IMR-90 (cell line): ENCODE data around the gene NF1. TPM values are rescaled to one million over a fixed set of nuclear protein-coding genes. Genes with fewer than 3 reads are reported as not detected.

Experiments used
- ATAC-seq: fragments of 200-7000 bp; cut with Tn5 transposase; 2 replicates; pipeline ENCODE4 v1.9.1; 2020; ENCODE audit warnings: low read depth, mild to moderate bottlenecking, moderate library complexity
- BruUV-seq: library from RNA; stranded (reverse); fragments of 400-500 nt; replicated peaks from 2 replicates; lab custom pipeline; 2021; lab: Mats Ljungman, UMichigan
- CTCF ChIA-PET: fragments of 300-600 bp; formaldehyde crosslinking; extraction: SDS; loops from one replicate; lab custom pipeline; 2021; ENCODE audit warnings: antibody characterized with exemption; lab: Yijun Ruan, JAX
- POLR2A ChIA-PET: fragments of 300-600 bp; sonication (Branson Sonifier 250); formaldehyde crosslinking; loops from one replicate; lab custom pipeline; 2022; ENCODE audit warnings: antibody characterized with exemption; ENCODE audit not compliant: unreplicated experiment; lab: Charles Lee
- DNase-seq: peaks from one replicate; pipeline ENCODE4 v3.0.0; 2013
- H2AFZ ChIP-seq: replicated peaks from 2 replicates; pipeline ENCODE3; 2013; ENCODE audit warnings: low read length, mild to moderate bottlenecking; ENCODE audit not compliant: poor library complexity
- H2AK5ac ChIP-seq: 2 replicates; pipeline ENCODE4 v1.6.1; 2013; ENCODE audit warnings: low read depth, low read length, inconsistent platforms
- H2AK9ac ChIP-seq: replicated peaks from 2 replicates; pipeline ENCODE3; 2013; ENCODE audit warnings: mild to moderate bottlenecking, low read depth, low read length, moderate library complexity; ENCODE audit not compliant: poor library complexity
- H2BK120ac ChIP-seq: 2 replicates; pipeline ENCODE4 v1.6.1; 2013; ENCODE audit warnings: low read depth, low read length, inconsistent platforms
- H2BK15ac ChIP-seq: 3 replicates; pipeline ENCODE4 v1.6.1; 2013; ENCODE audit warnings: low read depth, low read length, inconsistent platforms
- H2BK20ac ChIP-seq: 2 replicates; pipeline ENCODE4 v1.6.1; 2013; ENCODE audit warnings: low read depth, mild to moderate bottlenecking, inconsistent platforms, low read length, moderate library complexity
- H2BK5ac ChIP-seq: 2 replicates; pipeline ENCODE4 v1.6.1; 2013; ENCODE audit warnings: mild to moderate bottlenecking, low read depth, low read length, inconsistent platforms; ENCODE audit not compliant: poor library complexity, severe bottlenecking
- H3K14ac ChIP-seq: replicated peaks from 2 replicates; pipeline ENCODE4 v1.6.1; 2013; ENCODE audit warnings: low read depth, low read length, inconsistent platforms
- H3K18ac ChIP-seq: 2 replicates; pipeline ENCODE4 v1.6.1; 2013; ENCODE audit warnings: low read depth, low read length, control low read depth
- H3K23ac ChIP-seq: 2 replicates; pipeline ENCODE4 v1.6.1; 2013; ENCODE audit warnings: low read depth, low read length, inconsistent platforms
- H3K27ac ChIP-seq: 2 replicates; pipeline ENCODE4 v1.5.1; 2013; ENCODE audit warnings: mild to moderate bottlenecking, control low read depth, low read length; ENCODE audit not compliant: insufficient read depth
- H3K27me3 ChIP-seq: 2 replicates; pipeline ENCODE4 v1.6.1; 2013; ENCODE audit warnings: low read length; ENCODE audit not compliant: control insufficient read depth, insufficient read depth
- H3K36me3 ChIP-seq: 2 replicates; pipeline ENCODE4 v1.6.1; 2013; ENCODE audit warnings: low read length, mixed read lengths; ENCODE audit not compliant: control insufficient read depth, insufficient read depth
- H3K4ac ChIP-seq: 2 replicates; pipeline ENCODE4 v1.6.1; 2013; ENCODE audit warnings: low read depth, low read length, inconsistent platforms
- H3K4me1 ChIP-seq: 2 replicates; pipeline ENCODE4 v1.6.1; 2013; ENCODE audit warnings: low read length, mixed read lengths; ENCODE audit not compliant: control insufficient read depth, insufficient read depth
- H3K4me2 ChIP-seq: 2 replicates; pipeline ENCODE4 v1.6.1; 2013; ENCODE audit warnings: low read depth, mild to moderate bottlenecking, control low read depth, low read length, moderate library complexity
- H3K4me3 ChIP-seq: 2 replicates; pipeline ENCODE4 v1.5.1; 2013; ENCODE audit warnings: low read depth, mild to moderate bottlenecking, control low read depth, low read length, moderate library complexity; ENCODE audit not compliant: insufficient read depth
- H3K56ac ChIP-seq: 2 replicates; pipeline ENCODE4 v1.6.1; 2013; ENCODE audit warnings: low read length, inconsistent platforms; ENCODE audit not compliant: insufficient read depth; ENCODE audit errors: extremely low read depth
- H3K79me1 ChIP-seq, 2 experiments: 2 replicates each; pipeline ENCODE4 v1.6.1; 2013; ENCODE audit warnings: low read length in 2 of 2, inconsistent platforms in 1 of 2, low read depth in 1 of 2
- H3K9ac ChIP-seq: 2 replicates; pipeline ENCODE4 v1.6.1; 2013; ENCODE audit warnings: low read depth, low read length, control low read depth
- H3K9me1 ChIP-seq: 2 replicates; pipeline ENCODE4 v1.6.1; 2013; ENCODE audit warnings: low read length, inconsistent platforms; ENCODE audit not compliant: insufficient read depth
- H3K9me3 ChIP-seq: 2 replicates; pipeline ENCODE4 v1.6.1; 2013; ENCODE audit warnings: low read length; ENCODE audit not compliant: control insufficient read depth, insufficient read depth
- H4K20me1 ChIP-seq: 2 replicates; pipeline ENCODE4 v1.6.1; 2013; ENCODE audit warnings: low read length, inconsistent platforms; ENCODE audit not compliant: insufficient read depth
- H4K5ac ChIP-seq: 2 replicates; pipeline ENCODE4 v1.6.1; 2013; ENCODE audit warnings: mild to moderate bottlenecking, low read depth, low read length, control low read depth
- H4K8ac ChIP-seq, 2 experiments: 2 replicates each; pipeline ENCODE4 v1.6.1; 2013; ENCODE audit warnings: low read depth in 2 of 2, low read length in 2 of 2, control low read depth in 1 of 2, inconsistent platforms in 1 of 2
- H4K91ac ChIP-seq: 2 replicates; pipeline ENCODE4 v1.6.1; 2013; ENCODE audit warnings: low read depth, low read length, inconsistent platforms; ENCODE audit not compliant: insufficient read depth
- CHD1 ChIP-seq: IDR thresholded peaks from 2 replicates; pipeline ENCODE4 v1.6.1; 2012; ENCODE audit warnings: low read depth, low read length, improper control_type of control experiment
- MXI1 ChIP-seq: IDR thresholded peaks from 2 replicates; pipeline ENCODE4 v1.6.1; 2012; ENCODE audit warnings: low read depth, mild to moderate bottlenecking, low read length, moderate library complexity, borderline replicate concordance
- RAD21 ChIP-seq: IDR thresholded peaks from 2 replicates; pipeline ENCODE4 v1.6.1; 2012; ENCODE audit warnings: low read length, improper control_type of control experiment
- RCOR1 ChIP-seq: IDR thresholded peaks from 2 replicates; pipeline ENCODE4 v1.6.1; 2012; ENCODE audit warnings: mild to moderate bottlenecking, low read length, improper control_type of control experiment; ENCODE audit not compliant: insufficient replicate concordance
- WGBS, 2 experiments: methylation state at CpG; one replicate each; pipeline versions ENCODE4 v1.1.5 to v1.1.7; 2013; ENCODE audit warnings: missing lambda C conversion rate in 2 of 2; ENCODE audit not compliant: insufficient read length in 1 of 2; ENCODE audit errors: extremely low coverage in 2 of 2; 5-methylcytosine and 5-hydroxymethylcytosine counted together
- dilution Hi-C: fragments of 300-500 bp; cut with HindIII; formaldehyde crosslinking; loops from one replicate; pipeline ENCODE4 v1.14.3; 2018; ENCODE audit warnings: low sequenced_read_pairs; ENCODE audit not compliant: unreplicated experiment
- in situ Hi-C: fragments of 300-500 bp; cut with MboI; formaldehyde crosslinking; loops from 3 replicates; pipeline ENCODE4 v1.14.3; 2019; ENCODE audit warnings: low sequenced_read_pairs, inconsistent platforms, mixed read lengths
- intact Hi-C: fragments of 100-400 bp; cut with micrococcal nuclease; formaldehyde crosslinking; loops from 2 replicates; pipeline ENCODE4 v1.10.0; 2022
- polyA plus RNA-seq, 3 experiments: library from polyadenylated mRNA; depleted of rRNA; stranded (reverse); fragments of >200 nt; gene quantifications; 2 replicates each; pipeline ENCODE4 v1.2.3, GENCODE V29; 2012; ENCODE audit warnings: low replicate concordance in 1 of 3
- total RNA-seq: library from RNA; depleted of rRNA; stranded (reverse); fragments of >200 nt; gene quantifications from 2 replicates; pipeline ENCODE4 v1.2.3, GENCODE V29; 2012

Gene NF1
- total and polyA plus RNA-seq, 2 of the 4 experiments (the other 2 are of a cell fraction), result 17.9 to 48.6 TPM

GRCh38 chr17:31388351-31388750 lies 293.6 kb downstream of the NF1 start:
- ATAC-seq (no peak), DNase-seq (no peak)
- no CpG with 5 or more reads among the region's 2 CpGs for WGBS, 2 experiments

More at GRCh38 chr17:31388351-31388750, 293.6 kb downstream of the NF1 start:
- intact Hi-C loops (no loop called here), in situ Hi-C loops (no loop called here), dilution Hi-C loops (no loop called here)
- no peaks in the 10 kb centered on the region for H3K36me3 ChIP-seq
- no peak overlapping the region for H3K9ac ChIP-seq
- no peak overlapping the region for H3K18ac ChIP-seq
- no peak overlapping the region for H2AK9ac ChIP-seq
- no peak overlapping the region for H3K14ac ChIP-seq
- H4K8ac ChIP-seq, result no peak overlapping the region
- H3K27ac ChIP-seq, result no peak overlapping the region
- no peak overlapping the region for H2BK120ac ChIP-seq
- H3K9me1 ChIP-seq, result peaks cover 5% of the 10 kb centered on the region; the same call in 1 of the 2 replicates
- no peak overlapping the region for H3K4me2 ChIP-seq
- no peak overlapping the region for H3K56ac ChIP-seq
- H2BK15ac ChIP-seq, result no peak overlapping the region
- no peaks in the 10 kb centered on the region for H3K79me1 ChIP-seq
- H4K91ac ChIP-seq, result no peak overlapping the region
- peaks cover 37% of the 10 kb centered on the region for H3K27me3 ChIP-seq
- no peaks in the 10 kb centered on the region for H3K9me3 ChIP-seq
- TF ChIP-seq RAD21 (no peak), CHD1 (no peak), MXI1 (no peak), RCOR1 (no peak)
- no peak overlapping the region for H3K4me3 ChIP-seq
- H4K5ac ChIP-seq, result no peak overlapping the region
- BruUV-seq, result no TSS peak
- H2AK5ac ChIP-seq, result no peak overlapping the region
- H2BK5ac ChIP-seq, result no peak overlapping the region
- H3K4ac ChIP-seq, result no peak overlapping the region
- CTCF ChIA-PET, result interaction anchor here (1.6 kb wide), 1 partner anchor 136 kb away, joined by 3 read pairs; no protein-coding TSS in a partner anchor
- no peak overlapping the region for H2AFZ ChIP-seq
- no peak overlapping the region for H3K23ac ChIP-seq
- POLR2A ChIA-PET, result no interaction called here
- no peaks in the 10 kb centered on the region; the same call in none of the 2 replicates for H4K20me1 ChIP-seq
- no peak overlapping the region for H2BK20ac ChIP-seq
- H3K4me1 ChIP-seq, result peaks cover 2% of the 10 kb centered on the region; the same call in 1 of the 2 replicates
